HL-60 (cell line): ENCODE measurements around the gene ADGRA1.

Experiments used
- GABPA ChIP-seq: IDR thresholded peaks from 2 replicates; pipeline ENCODE4 v1.6.1; 2012; ENCODE audit warnings: low read depth
- POLR2AphosphoS5 ChIP-seq: IDR thresholded peaks from 2 replicates; pipeline ENCODE4 v1.6.1; 2012; ENCODE audit warnings: low read depth
- TF ChIP-seq, protein P1 (sequence below): IDR thresholded peaks from one replicate; pipeline ENCODE4 v1.5.1; 2011; ENCODE audit warnings: low read length, control low read depth, inconsistent platforms; ENCODE audit not compliant: insufficient read depth

DNA sequence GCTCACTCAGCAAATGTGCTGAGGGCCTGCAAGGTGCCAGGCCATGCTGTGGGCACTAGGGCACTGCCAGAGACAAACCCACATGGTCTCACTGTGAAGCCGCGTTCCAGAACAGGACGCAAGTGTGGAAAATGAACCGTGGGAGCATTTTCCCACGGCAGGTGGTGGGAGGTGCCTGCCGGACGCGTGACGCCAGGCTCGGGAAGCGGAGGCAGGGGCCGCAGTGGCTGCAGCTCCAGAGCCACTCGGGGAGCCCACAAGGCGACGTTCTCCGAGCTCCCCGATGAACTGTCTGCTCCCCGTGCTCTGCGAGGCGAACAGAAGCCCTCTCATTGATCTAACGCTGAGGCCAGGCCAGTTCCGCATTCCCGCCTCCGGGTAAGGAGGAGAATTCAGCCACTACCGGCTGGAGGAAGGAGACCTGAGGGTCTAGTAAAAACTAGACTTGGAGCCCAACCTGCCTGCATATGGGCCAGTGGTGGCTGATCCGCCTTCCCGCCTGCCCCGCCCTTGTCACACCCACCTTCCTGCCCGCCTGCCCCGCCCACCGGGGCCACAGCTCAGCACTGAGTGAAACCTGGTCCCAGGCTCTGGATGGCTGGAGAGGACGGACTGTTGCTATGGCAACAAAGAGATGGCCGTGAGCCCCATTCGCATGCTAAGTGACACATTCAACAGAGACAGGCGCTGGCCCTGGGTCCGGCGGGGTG, 13.1 kb downstream of the ADGRA1 start:
- TF ChIP-seq, protein P1, sequence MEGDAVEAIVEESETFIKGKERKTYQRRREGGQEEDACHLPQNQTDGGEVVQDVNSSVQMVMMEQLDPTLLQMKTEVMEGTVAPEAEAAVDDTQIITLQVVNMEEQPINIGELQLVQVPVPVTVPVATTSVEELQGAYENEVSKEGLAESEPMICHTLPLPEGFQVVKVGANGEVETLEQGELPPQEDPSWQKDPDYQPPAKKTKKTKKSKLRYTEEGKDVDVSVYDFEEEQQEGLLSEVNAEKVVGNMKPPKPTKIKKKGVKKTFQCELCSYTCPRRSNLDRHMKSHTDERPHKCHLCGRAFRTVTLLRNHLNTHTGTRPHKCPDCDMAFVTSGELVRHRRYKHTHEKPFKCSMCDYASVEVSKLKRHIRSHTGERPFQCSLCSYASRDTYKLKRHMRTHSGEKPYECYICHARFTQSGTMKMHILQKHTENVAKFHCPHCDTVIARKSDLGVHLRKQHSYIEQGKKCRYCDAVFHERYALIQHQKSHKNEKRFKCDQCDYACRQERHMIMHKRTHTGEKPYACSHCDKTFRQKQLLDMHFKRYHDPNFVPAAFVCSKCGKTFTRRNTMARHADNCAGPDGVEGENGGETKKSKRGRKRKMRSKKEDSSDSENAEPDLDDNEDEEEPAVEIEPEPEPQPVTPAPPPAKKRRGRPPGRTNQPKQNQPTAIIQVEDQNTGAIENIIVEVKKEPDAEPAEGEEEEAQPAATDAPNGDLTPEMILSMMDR = no peak
- no peak for TF ChIP-seq POLR2AphosphoS5
- TF ChIP-seq GABPA = no peak
